Loucy (cell line): ENCODE measurements around the gene YPEL3.
A peak's percentile ranks its signal among the peaks of the same experiment; 100 is the strongest.

ENCODE experiments used
- H2AFZ ChIP-seq: fragments of 200-600 bp; sonication (generic); 2 replicates; pipeline ENCODE4 v1.6.0; 2016; ENCODE audit warnings: antibody characterized with exemption, mild to moderate bottlenecking, low read length, moderate library complexity
- H3F3A ChIP-seq: fragments of 200-600 bp; 2 replicates; pipeline ENCODE4 v1.6.0; 2016; ENCODE audit warnings: antibody characterized with exemption, low read depth, mild to moderate bottlenecking
- H3K27me3 ChIP-seq: fragments of 200-600 bp; sonication (generic); 2 replicates; pipeline ENCODE4 v1.6.1; 2014; ENCODE audit warnings: low read length, mild to moderate bottlenecking; ENCODE audit not compliant: insufficient read depth, poor library complexity, severe bottlenecking
- H3K36me3 ChIP-seq: fragments of 200-600 bp; sonication (generic); 2 replicates; pipeline ENCODE4 v1.6.1; 2016; ENCODE audit warnings: low read length; ENCODE audit not compliant: insufficient read depth
- H3K4me1 ChIP-seq: fragments of 200-600 bp; sonication (generic); 2 replicates; pipeline ENCODE4 v1.5.1; 2014; ENCODE audit warnings: low read length, mild to moderate bottlenecking; ENCODE audit not compliant: insufficient read depth, poor library complexity, severe bottlenecking
- H3K4me2 ChIP-seq: fragments of 200-600 bp; sonication (generic); 2 replicates; pipeline ENCODE4 v1.6.0; 2014; ENCODE audit warnings: antibody characterized with exemption, low read length, low read depth, mild to moderate bottlenecking; ENCODE audit not compliant: poor library complexity, severe bottlenecking
- H3K4me3 ChIP-seq: fragments of 200-600 bp; sonication (generic); 2 replicates; pipeline ENCODE4 v1.5.1; 2014; ENCODE audit warnings: low read length, mild to moderate bottlenecking, mixed read lengths; ENCODE audit not compliant: poor library complexity, severe bottlenecking
- H3K79me2 ChIP-seq: fragments of 200-600 bp; sonication (generic); 2 replicates; pipeline ENCODE4 v1.6.1; 2014; ENCODE audit warnings: low read length; ENCODE audit not compliant: insufficient read depth
- H3K9ac ChIP-seq: fragments of 200-600 bp; sonication (generic); 2 replicates; pipeline ENCODE4 v1.6.0; 2014; ENCODE audit warnings: mild to moderate bottlenecking, low read depth, low read length, moderate library complexity; ENCODE audit not compliant: poor library complexity, severe bottlenecking
- H3K9me2 ChIP-seq: fragments of 200-600 bp; sonication (generic); replicated peaks from 2 replicates; pipeline ENCODE4 v1.6.1; 2016; ENCODE audit warnings: low read depth, low read length, mixed read lengths
- H3K9me3 ChIP-seq: fragments of 200-600 bp; sonication (generic); 2 replicates; pipeline ENCODE4 v1.6.1; 2014; ENCODE audit warnings: mild to moderate bottlenecking, antibody characterized with exemption, low read length, low read depth; ENCODE audit not compliant: insufficient read depth
- H4K20me1 ChIP-seq: fragments of 200-600 bp; sonication (generic); 2 replicates; pipeline ENCODE4 v1.6.0; 2014; ENCODE audit warnings: antibody characterized with exemption, low read length, mild to moderate bottlenecking; ENCODE audit not compliant: insufficient read depth, poor library complexity, severe bottlenecking
- CTCF ChIP-seq: fragments of 200-600 bp; sonication (generic); conservative IDR thresholded peaks from 2 replicates; pipeline ENCODE4 v1.5.1; 2014; ENCODE audit warnings: mild to moderate bottlenecking, antibody characterized with exemption, low read length
- EZH2phosphoT487 ChIP-seq: fragments of 200-600 bp; IDR thresholded peaks from 2 replicates; pipeline ENCODE4 v1.6.1; 2018; ENCODE audit warnings: antibody characterized with exemption, mild to moderate bottlenecking, moderate library complexity, borderline replicate concordance

The YPEL3 gene

GRCh38 chr16:30091474-30092372, 4.3 kb downstream of the YPEL3 start, which contains the start of gene TBX6:
Gene TBX6, minus strand, starts transcription at chr16:30091924. Its CDS starts 731 bp downstream, at chr16:30091193.
- TF ChIP-seq EZH2phosphoT487 (no peak), CTCF (peak; percentile 54)
- Histone ChIP-seq H3K79me2 (no peaks in the 10 kb centered on the region), H2AFZ (peak within 1 kb of the TSS; percentile 82), H3K9me3 (no peaks in the 10 kb centered on the region), H3K4me3 (peak within 1 kb of the TSS; percentile 82), H3K9ac (peak within 1 kb of the TSS; percentile 97), H3K36me3 (no peaks in the 10 kb centered on the region), H3K9me2 (no peaks in the 10 kb centered on the region), H3K27me3 (no peaks in the 10 kb centered on the region), H4K20me1 (no peaks in the 10 kb centered on the region), H3K4me1 (peaks cover 22% of the 10 kb centered on the region), H3K4me2 (peak within 1 kb of the TSS; percentile 91), H3F3A (peaks cover 7% of the 10 kb centered on the region; the same call in 1 of the 2 replicates)

- peaks cover 7% of the 10 kb centered on the region; the same call in 1 of the 2 replicates for H3F3A ChIP-seq
- TF ChIP-seq CTCF = no peak
- no peak for TF ChIP-seq EZH2phosphoT487
- no peaks in the 10 kb centered on the region for H3K27me3 ChIP-seq
- peak overlapping the region; percentile 82 for H3K4me3 ChIP-seq
- H3K9me3 ChIP-seq = no peaks in the 10 kb centered on the region
- H3K4me2 ChIP-seq = peak overlapping the region; percentile 91
- H3K9me2 ChIP-seq = no peaks in the 10 kb centered on the region
- H4K20me1 ChIP-seq = no peaks in the 10 kb centered on the region
- peaks cover under 1% of the 10 kb centered on the region; the same call in 1 of the 2 replicates for H3K36me3 ChIP-seq
- no peak overlapping the region for H2AFZ ChIP-seq
- H3K79me2 ChIP-seq = no peaks in the 10 kb centered on the region
- peaks cover 22% of the 10 kb centered on the region for H3K4me1 ChIP-seq
- H3K9ac ChIP-seq = peak overlapping the region; percentile 66
Observed at GRCh38 chr16:30090610-30091331, 5.2 kb downstream of the YPEL3 start.

- Histone ChIP-seq H3F3A (peaks cover 7% of the 10 kb centered on the region; the same call in 1 of the 2 replicates), H2AFZ (no peak overlapping the region), H3K36me3 (peaks cover 16% of the 10 kb centered on the region; the same call in 1 of the 2 replicates), H3K9ac (no peak overlapping the region), H3K79me2 (no peaks in the 10 kb centered on the region), H4K20me1 (no peaks in the 10 kb centered on the region), H3K4me2 (no peak overlapping the region), H3K27me3 (no peaks in the 10 kb centered on the region), H3K9me2 (no peaks in the 10 kb centered on the region), H3K9me3 (no peaks in the 10 kb centered on the region), H3K4me3 (no peak overlapping the region), H3K4me1 (peaks cover 22% of the 10 kb centered on the region)
- TF ChIP-seq EZH2phosphoT487 = no peak
- TF ChIP-seq CTCF = no peak
Observed at GRCh38 chr16:30088832-30089624, 7.0 kb downstream of the YPEL3 start.
